Measurements from ENCODE around the gene RIC8A. TPM values are rescaled to one million over a fixed set of nuclear protein-coding genes. Genes with fewer than 3 reads are reported as not detected.

Gene RIC8A
- total and polyA plus RNA-seq, 9 of the 15 experiments (the other 6 are each of a cell fraction or from before 2014, with no cell fraction given): 10.7 to 108 (median 72.1) TPM

- TF ChIP-seq, protein P1, sequence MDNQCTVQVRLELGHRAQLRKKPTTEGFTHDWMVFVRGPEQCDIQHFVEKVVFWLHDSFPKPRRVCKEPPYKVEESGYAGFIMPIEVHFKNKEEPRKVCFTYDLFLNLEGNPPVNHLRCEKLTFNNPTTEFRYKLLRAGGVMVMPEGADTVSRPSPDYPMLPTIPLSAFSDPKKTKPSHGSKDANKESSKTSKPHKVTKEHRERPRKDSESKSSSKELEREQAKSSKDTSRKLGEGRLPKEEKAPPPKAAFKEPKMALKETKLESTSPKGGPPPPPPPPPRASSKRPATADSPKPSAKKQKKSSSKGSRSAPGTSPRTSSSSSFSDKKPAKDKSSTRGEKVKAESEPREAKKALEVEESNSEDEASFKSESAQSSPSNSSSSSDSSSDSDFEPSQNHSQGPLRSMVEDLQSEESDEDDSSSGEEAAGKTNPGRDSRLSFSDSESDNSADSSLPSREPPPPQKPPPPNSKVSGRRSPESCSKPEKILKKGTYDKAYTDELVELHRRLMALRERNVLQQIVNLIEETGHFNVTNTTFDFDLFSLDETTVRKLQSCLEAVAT (IDR thresholded peaks at IDR 0.05): peak; percentile 29 to 51; a peak in 2 of 4 replicates
- 0 out of 4 replicates have a peak, but pooled peaks of 1 of the 2 experiments have one; percentile 12 for TF ChIP-seq SIX5 (IDR thresholded peaks at IDR 0.05; ENCODE audit: borderline replicate concordance in 1 of 2, insufficient read depth in 1 of 2, low read depth in 1 of 2, low read length in 2 of 2)
- 0 out of 2 replicates have a peak, but pooled peaks have one; percentile 23 for TF ChIP-seq JUND (IDR thresholded peaks at IDR 0.05; ENCODE audit: borderline replicate concordance, low read depth, low read length)
- TF ChIP-seq JUND (tag; IDR thresholded peaks at IDR 0.05; ENCODE audit: borderline replicate concordance, low read depth, low read length): no peak
- no peak for TF ChIP-seq XRCC3 (IDR thresholded peaks at IDR 0.05)
- peak; percentile 90; the same call in 1 of the 2 replicates for TF ChIP-seq NBN (IDR thresholded peaks at IDR 0.05; ENCODE audit: low read depth)
- TF ChIP-seq, protein P2, sequence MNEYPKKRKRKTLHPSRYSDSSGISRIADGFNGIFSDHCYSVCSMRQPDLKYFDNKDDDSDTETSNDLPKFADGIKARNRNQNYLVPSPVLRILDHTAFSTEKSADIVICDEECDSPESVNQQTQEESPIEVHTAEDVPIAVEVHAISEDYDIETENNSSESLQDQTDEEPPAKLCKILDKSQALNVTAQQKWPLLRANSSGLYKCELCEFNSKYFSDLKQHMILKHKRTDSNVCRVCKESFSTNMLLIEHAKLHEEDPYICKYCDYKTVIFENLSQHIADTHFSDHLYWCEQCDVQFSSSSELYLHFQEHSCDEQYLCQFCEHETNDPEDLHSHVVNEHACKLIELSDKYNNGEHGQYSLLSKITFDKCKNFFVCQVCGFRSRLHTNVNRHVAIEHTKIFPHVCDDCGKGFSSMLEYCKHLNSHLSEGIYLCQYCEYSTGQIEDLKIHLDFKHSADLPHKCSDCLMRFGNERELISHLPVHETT (CRISPR knock-in tag; conservative IDR thresholded peaks at IDR 0.05 in 1 of 2, IDR thresholded peaks at IDR 0.05 in 1 of 2): peak in 1 of 2 experiments; percentile 66; a peak in 1 of 4 replicates
- TF ChIP-seq, protein P3, sequence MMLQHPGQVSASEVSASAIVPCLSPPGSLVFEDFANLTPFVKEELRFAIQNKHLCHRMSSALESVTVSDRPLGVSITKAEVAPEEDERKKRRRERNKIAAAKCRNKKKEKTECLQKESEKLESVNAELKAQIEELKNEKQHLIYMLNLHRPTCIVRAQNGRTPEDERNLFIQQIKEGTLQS (IDR thresholded peaks at IDR 0.05): no peak
- TF ChIP-seq, protein P3 (CRISPR knock-in tag; conservative IDR thresholded peaks at IDR 0.05): peak; percentile 62; the same call in 1 of the 2 replicates
- TF ChIP-seq POLR2A (conservative IDR thresholded peaks at IDR 0.05): peak; percentile 77
- TF ChIP-seq L3MBTL2 (IDR thresholded peaks at IDR 0.05): peak; percentile 10
- 0 out of 2 replicates have a peak, but pooled peaks have one; percentile 56 for TF ChIP-seq ZFPM2 (CRISPR knock-in tag; IDR thresholded peaks at IDR 0.05)
- peak; percentile 76 for TF ChIP-seq SMARCA5 (IDR thresholded peaks at IDR 0.05)
- peak; percentile 55 for TF ChIP-seq TBP (optimal IDR thresholded peaks at IDR 0.05; ENCODE audit: low read depth, low read length)
- TF ChIP-seq NR2C1 (IDR thresholded peaks at IDR 0.05): peak; percentile 85
- TF ChIP-seq NR2C1 (tag; IDR thresholded peaks at IDR 0.05): peak; percentile 73
- TF ChIP-seq ZNF512 (tag; IDR thresholded peaks at IDR 0.05): no peak
- peak; percentile 26; the same call in 1 of the 2 replicates for TF ChIP-seq SMARCE1 (IDR thresholded peaks at IDR 0.05)
- peak; percentile 71; the same call in 1 of the 2 replicates for TF ChIP-seq THRAP3 (IDR thresholded peaks at IDR 0.05; ENCODE audit: borderline replicate concordance)
- TF ChIP-seq ZFP1 (CRISPR knock-in tag; IDR thresholded peaks at IDR 0.05): peak; percentile 33; the same call in 1 of the 2 replicates
- peak; percentile 91; the same call in 1 of the 2 replicates for TF ChIP-seq NCOA1 (IDR thresholded peaks at IDR 0.05; ENCODE audit: low read depth)
- TF ChIP-seq, protein P4, sequence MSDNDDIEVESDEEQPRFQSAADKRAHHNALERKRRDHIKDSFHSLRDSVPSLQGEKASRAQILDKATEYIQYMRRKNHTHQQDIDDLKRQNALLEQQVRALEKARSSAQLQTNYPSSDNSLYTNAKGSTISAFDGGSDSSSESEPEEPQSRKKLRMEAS (CRISPR knock-in tag; IDR thresholded peaks at IDR 0.05): peak; percentile 14; the same call in 1 of the 2 replicates
- 0 out of 2 replicates have a peak, but pooled peaks have one; percentile 47 for TF ChIP-seq MXI1 (IDR thresholded peaks at IDR 0.05; ENCODE audit: low read depth, low read length)
Observed at GRCh38 chr11:235997-236773, 28.7 kb downstream of the RIC8A start, which contains the start of gene SIRT3 (continued).
